MV-4-11 (cell line): Measurements from ENCODE around the gene CDK1.
"Not testable (repeated sequence)": the region's sequence is repeated elsewhere in the genome, so short reads cannot be mapped to it uniquely, and the experiment has no call there.

ENCODE experiments used
- DNase-seq: peaks from one replicate; lab custom pipeline; 2025; lab: John Stamatoyannopoulos, UW

CDK1 gene

GRCh38 chr10:60816628-60817397 is 38.5 kb downstream of the CDK1 start:
- DNase-seq, result peak; percentile 63

GRCh38 chr10:60817398-60817805 is 39.1 kb downstream of the CDK1 start:
- DNase-seq, result no peak

GRCh38 chr10:60818134-60818770 is 40.0 kb downstream of the CDK1 start:
- DNase-seq, result no peak

GRCh38 chr10:60819271-60819670 is 41.0 kb downstream of the CDK1 start:
- DNase-seq, result no peak

GRCh38 chr10:60820093-60820754 is 41.9 kb downstream of the CDK1 start:
- peak; percentile 30 for DNase-seq

- no peak for DNase-seq
Observed at GRCh38 chr10:60821656-60822055, 43.4 kb downstream of the CDK1 start.

GRCh38 chr10:60822809-60823208 is 44.5 kb downstream of the CDK1 start:
- DNase-seq, result no peak

- DNase-seq, result peak; percentile 50
Observed at GRCh38 chr10:60823324-60823723, 45.0 kb downstream of the CDK1 start.

- no peak for DNase-seq
Observed at GRCh38 chr10:60825520-60825919, 47.2 kb downstream of the CDK1 start.

- DNase-seq, result peak; percentile 14
Observed at GRCh38 chr10:60827791-60828488, 49.7 kb downstream of the CDK1 start.

GRCh38 chr10:60828489-60828852 is 50.2 kb downstream of the CDK1 start:
- DNase-seq, result no peak

GRCh38 chr10:60832136-60832535 is 53.9 kb downstream of the CDK1 start:
- not testable (repeated sequence) for DNase-seq

- DNase-seq, result no peak
Observed at GRCh38 chr10:60834401-60834800, 56.1 kb downstream of the CDK1 start.

GRCh38 chr10:60835049-60835448 is 56.8 kb downstream of the CDK1 start:
- no peak for DNase-seq

- DNase-seq, result not testable (repeated sequence)
Observed at GRCh38 chr10:60841227-60841626, 62.9 kb downstream of the CDK1 start.

GRCh38 chr10:60842694-60843093 is 64.4 kb downstream of the CDK1 start:
- no peak for DNase-seq
